ENCODE results near the gene CAAP1.
"Not testable (repeated sequence)": the region's sequence is repeated elsewhere in the genome, so short reads cannot be mapped to it uniquely, and the experiment has no call there.

The CAAP1 gene

GRCh38 chr9:26882154-26882553, 10.4 kb downstream of the CAAP1 start:
- Histone ChIP-seq H3K36me3 (ENCODE audit: low read depth) (peaks cover 78% of the 10 kb centered on the region), H3K27ac (ENCODE audit: poor library complexity, severe bottlenecking) (no peak overlapping the region), H3K4me1 (ENCODE audit: insufficient read depth, poor library complexity, severe bottlenecking) (no peaks in the 10 kb centered on the region), H3K27me3 (ENCODE audit: insufficient read depth, poor library complexity, severe bottlenecking) (no peaks in the 10 kb centered on the region), H3K9me3 (ENCODE audit: severe bottlenecking) (peaks cover 4% of the 10 kb centered on the region), H3K4me3 (ENCODE audit: severe bottlenecking) (no peak overlapping the region)
- TF ChIP-seq, protein P1, sequence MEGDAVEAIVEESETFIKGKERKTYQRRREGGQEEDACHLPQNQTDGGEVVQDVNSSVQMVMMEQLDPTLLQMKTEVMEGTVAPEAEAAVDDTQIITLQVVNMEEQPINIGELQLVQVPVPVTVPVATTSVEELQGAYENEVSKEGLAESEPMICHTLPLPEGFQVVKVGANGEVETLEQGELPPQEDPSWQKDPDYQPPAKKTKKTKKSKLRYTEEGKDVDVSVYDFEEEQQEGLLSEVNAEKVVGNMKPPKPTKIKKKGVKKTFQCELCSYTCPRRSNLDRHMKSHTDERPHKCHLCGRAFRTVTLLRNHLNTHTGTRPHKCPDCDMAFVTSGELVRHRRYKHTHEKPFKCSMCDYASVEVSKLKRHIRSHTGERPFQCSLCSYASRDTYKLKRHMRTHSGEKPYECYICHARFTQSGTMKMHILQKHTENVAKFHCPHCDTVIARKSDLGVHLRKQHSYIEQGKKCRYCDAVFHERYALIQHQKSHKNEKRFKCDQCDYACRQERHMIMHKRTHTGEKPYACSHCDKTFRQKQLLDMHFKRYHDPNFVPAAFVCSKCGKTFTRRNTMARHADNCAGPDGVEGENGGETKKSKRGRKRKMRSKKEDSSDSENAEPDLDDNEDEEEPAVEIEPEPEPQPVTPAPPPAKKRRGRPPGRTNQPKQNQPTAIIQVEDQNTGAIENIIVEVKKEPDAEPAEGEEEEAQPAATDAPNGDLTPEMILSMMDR (IDR thresholded peaks at IDR 0.05; ENCODE audit: poor library complexity, severe bottlenecking), result no peak
- no peak for ATAC-seq (ENCODE audit: low read depth)
- no peak for DNase-seq (ENCODE audit: low spot score)

DNA sequence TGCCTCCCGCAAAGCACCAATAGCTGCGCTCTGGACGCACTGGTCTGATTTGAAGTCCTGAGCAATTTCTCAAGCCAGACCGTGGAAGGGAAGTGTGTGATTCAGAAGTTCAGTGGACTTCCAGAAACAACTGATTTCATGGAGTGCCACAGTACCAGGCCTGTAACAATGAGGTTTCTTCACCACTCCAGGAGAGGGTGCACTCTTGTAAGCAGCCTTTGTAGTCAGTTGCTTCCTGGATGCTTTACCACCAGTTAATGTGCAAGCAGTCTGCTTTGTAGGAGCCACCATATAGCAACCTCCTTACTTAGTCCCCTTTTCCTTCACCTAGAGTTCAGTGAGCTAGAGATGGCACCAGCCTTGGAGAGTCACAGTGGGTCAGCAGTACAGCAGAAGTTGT, 12.3 kb downstream of the CAAP1 start:
- TF ChIP-seq, protein P1 (IDR thresholded peaks at IDR 0.05; ENCODE audit: poor library complexity, severe bottlenecking), result no peak
- Histone ChIP-seq H3K27me3 (ENCODE audit: insufficient read depth, poor library complexity, severe bottlenecking) (no peaks in the 10 kb centered on the region), H3K36me3 (ENCODE audit: low read depth) (peaks cover 59% of the 10 kb centered on the region), H3K9me3 (ENCODE audit: severe bottlenecking) (peaks cover 4% of the 10 kb centered on the region), H3K4me1 (ENCODE audit: insufficient read depth, poor library complexity, severe bottlenecking) (no peaks in the 10 kb centered on the region), H3K4me3 (ENCODE audit: severe bottlenecking) (no peak overlapping the region), H3K27ac (ENCODE audit: poor library complexity, severe bottlenecking) (no peak overlapping the region)
- ATAC-seq (ENCODE audit: low read depth) (no peak), DNase-seq (ENCODE audit: low spot score) (no peak)

DNA sequence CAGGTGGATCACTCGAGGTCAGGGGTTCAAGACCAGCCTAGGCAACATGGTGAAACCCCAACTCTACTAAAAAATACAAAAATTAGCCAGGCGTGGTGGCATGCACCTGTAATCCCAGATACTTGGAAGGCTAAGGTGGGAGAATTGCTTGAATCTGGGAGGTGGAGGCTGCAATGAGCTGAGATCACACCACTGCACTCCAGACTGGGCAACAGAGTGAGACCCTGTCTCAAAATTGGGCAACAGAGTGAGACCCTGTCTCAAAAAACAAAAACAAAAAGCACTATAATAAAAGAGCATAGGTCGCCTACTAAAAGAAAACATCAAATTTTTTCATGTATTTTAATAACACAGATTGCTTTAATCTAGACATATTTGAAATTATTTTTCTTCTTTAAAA, 17.4 kb downstream of the CAAP1 start:
- not testable (repeated sequence) for H3K4me1 ChIP-seq (ENCODE audit: insufficient read depth, poor library complexity, severe bottlenecking); H3K4me3 ChIP-seq (ENCODE audit: severe bottlenecking); H3K9me3 ChIP-seq (ENCODE audit: severe bottlenecking); H3K27me3 ChIP-seq (ENCODE audit: insufficient read depth, poor library complexity, severe bottlenecking); H3K27ac ChIP-seq (ENCODE audit: poor library complexity, severe bottlenecking); DNase-seq (ENCODE audit: low spot score); ATAC-seq (ENCODE audit: low read depth)
- H3K36me3 ChIP-seq (ENCODE audit: low read depth), result peaks cover 25% of the 10 kb centered on the region

DNA sequence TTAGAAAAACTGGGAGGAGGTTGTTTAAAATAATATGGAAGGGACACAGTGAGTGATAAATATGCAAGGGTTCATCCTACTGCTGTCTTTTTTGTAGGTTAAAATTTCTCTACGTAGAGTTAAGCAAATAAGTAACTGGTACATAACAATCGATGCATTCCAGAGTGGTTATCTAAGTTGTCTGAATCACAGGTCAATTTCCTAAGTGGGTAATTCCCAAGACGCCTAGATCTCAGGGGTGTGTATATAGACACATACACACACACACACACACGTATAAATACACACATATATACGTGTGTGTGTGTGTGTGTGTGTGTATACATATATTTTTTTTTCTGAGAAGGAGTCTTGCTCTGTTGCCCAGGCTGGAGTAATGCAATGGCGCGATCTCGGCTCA, 22.3 kb downstream of the CAAP1 start:
- Histone ChIP-seq H3K27me3 (ENCODE audit: insufficient read depth, poor library complexity, severe bottlenecking) (peaks cover 4% of the 10 kb centered on the region), H3K4me3 (ENCODE audit: severe bottlenecking) (no peak overlapping the region), H3K4me1 (ENCODE audit: insufficient read depth, poor library complexity, severe bottlenecking) (no peaks in the 10 kb centered on the region), H3K36me3 (ENCODE audit: low read depth) (peaks cover 28% of the 10 kb centered on the region), H3K27ac (ENCODE audit: poor library complexity, severe bottlenecking) (no peak overlapping the region), H3K9me3 (ENCODE audit: severe bottlenecking) (no peaks in the 10 kb centered on the region)
- DNase-seq (ENCODE audit: low spot score), result no peak
- peak; percentile 71; the same call in 2 of the 3 replicates for ATAC-seq (ENCODE audit: low read depth)
- TF ChIP-seq, protein P1 (IDR thresholded peaks at IDR 0.05; ENCODE audit: poor library complexity, severe bottlenecking), result no peak

DNA sequence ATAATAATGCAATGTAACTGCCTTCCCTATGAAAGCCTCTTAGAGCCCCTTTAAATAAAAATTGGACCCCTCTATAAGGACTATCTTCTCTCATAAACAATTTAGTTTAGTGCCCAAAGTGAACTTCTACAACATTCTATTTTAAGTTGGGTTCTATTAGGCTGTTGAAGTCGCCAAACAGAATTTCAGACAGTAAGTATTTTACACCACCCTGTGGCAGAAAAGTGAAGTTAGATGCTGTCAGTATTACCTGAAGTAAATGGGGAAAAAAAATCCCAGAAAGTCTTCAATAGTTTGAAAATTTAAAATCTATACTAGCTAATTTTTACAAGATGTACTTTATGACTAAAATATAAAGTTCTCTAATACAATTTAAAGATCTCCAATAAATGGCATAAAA, 29.5 kb downstream of the CAAP1 start:
- Histone ChIP-seq H3K4me1 (ENCODE audit: insufficient read depth, poor library complexity, severe bottlenecking) (no peaks in the 10 kb centered on the region), H3K27ac (ENCODE audit: poor library complexity, severe bottlenecking) (no peak overlapping the region), H3K9me3 (ENCODE audit: severe bottlenecking) (no peaks in the 10 kb centered on the region), H3K36me3 (ENCODE audit: low read depth) (peaks cover 37% of the 10 kb centered on the region), H3K4me3 (ENCODE audit: severe bottlenecking) (no peak overlapping the region), H3K27me3 (ENCODE audit: insufficient read depth, poor library complexity, severe bottlenecking) (no peaks in the 10 kb centered on the region)
- DNase-seq (ENCODE audit: low spot score) (no peak), ATAC-seq (ENCODE audit: low read depth) (no peak)
- TF ChIP-seq, protein P1 (IDR thresholded peaks at IDR 0.05; ENCODE audit: poor library complexity, severe bottlenecking), result peak; percentile 43

Data from RWPE2 (cell line).